ENCODE results near the gene HSH2D.

HSH2D gene

GRCh38 chr19:16205205-16206045 is 61.9 kb downstream of the HSH2D start:
- no peak for TF ChIP-seq CTCF (IDR thresholded peaks at IDR 0.05; ENCODE audit: extremely low read depth, missing control alignments)
- no peak for DNase-seq (ENCODE audit: low spot score)

- DNase-seq (ENCODE audit: low spot score), result no peak
- no peak for TF ChIP-seq CTCF (IDR thresholded peaks at IDR 0.05; ENCODE audit: extremely low read depth, missing control alignments)
These were observed 62.6 kb downstream of the HSH2D start for GRCh38 chr19:16206046-16206605.

GRCh38 chr19:16206637-16207036 is 63.2 kb downstream of the HSH2D start:
- DNase-seq (ENCODE audit: low spot score), result no peak

GRCh38 chr19:16207063-16207462 is 63.6 kb downstream of the HSH2D start:
- DNase-seq (ENCODE audit: low spot score), result no peak

More at GRCh38 chr19:16206637-16207036, 63.2 kb downstream of the HSH2D start:
- no peak for TF ChIP-seq CTCF (IDR thresholded peaks at IDR 0.05; ENCODE audit: extremely low read depth, missing control alignments)

GRCh38 chr19:16207490-16208025 is 64.1 kb downstream of the HSH2D start:
- no peak for TF ChIP-seq CTCF (IDR thresholded peaks at IDR 0.05; ENCODE audit: extremely low read depth, missing control alignments)
- DNase-seq (ENCODE audit: low spot score), result no peak

More at GRCh38 chr19:16207063-16207462, 63.6 kb downstream of the HSH2D start:
- no peak for TF ChIP-seq CTCF (IDR thresholded peaks at IDR 0.05; ENCODE audit: extremely low read depth, missing control alignments)

Data from GM20000 (cell line).